ENCODE results near the gene POTEH. TPM values are rescaled to one million over a fixed set of nuclear protein-coding genes. Genes with fewer than 3 reads are reported as not detected.
"Not testable (repeated sequence)": the region's sequence is repeated elsewhere in the genome, so short reads cannot be mapped to it uniquely, and the experiment has no call there.

POTEH gene
- total RNA-seq, 3 donors from 2014 or later = not detected

- not testable (repeated sequence) for H3K36me3 Mint-ChIP-seq (ENCODE audit: insufficient read depth); DNase-seq; ATAC-seq; H3K9me3 Mint-ChIP-seq; H3K4me1 Mint-ChIP-seq (ENCODE audit: low read depth); H3K27me3 Mint-ChIP-seq (ENCODE audit: low read depth); H3K4me3 Mint-ChIP-seq
Observed at GRCh38 chr22:15689012-15689748, 646 bp upstream of the POTEH start.

- H3K36me3 Mint-ChIP-seq (ENCODE audit: insufficient read depth); DNase-seq; H3K27me3 Mint-ChIP-seq (ENCODE audit: low read depth); ATAC-seq; H3K4me3 Mint-ChIP-seq; H3K4me1 Mint-ChIP-seq (ENCODE audit: low read depth); H3K9me3 Mint-ChIP-seq: not testable (repeated sequence)
Observed at GRCh38 chr22:15713600-15713999, 23.8 kb downstream of the POTEH start.

- not testable (repeated sequence) for H3K4me1 Mint-ChIP-seq (ENCODE audit: low read depth); H3K9me3 Mint-ChIP-seq; ATAC-seq; DNase-seq; H3K36me3 Mint-ChIP-seq (ENCODE audit: insufficient read depth); H3K4me3 Mint-ChIP-seq; H3K27me3 Mint-ChIP-seq (ENCODE audit: low read depth)
Observed at GRCh38 chr22:15714125-15714524, 24.3 kb downstream of the POTEH start.

- H3K4me1 Mint-ChIP-seq (ENCODE audit: low read depth); H3K27me3 Mint-ChIP-seq (ENCODE audit: low read depth); H3K36me3 Mint-ChIP-seq (ENCODE audit: insufficient read depth); H3K9me3 Mint-ChIP-seq; ATAC-seq; DNase-seq; H3K4me3 Mint-ChIP-seq: not testable (repeated sequence)
Observed at GRCh38 chr22:15721884-15722283, 32.1 kb downstream of the POTEH start.

- not testable (repeated sequence) for H3K27me3 Mint-ChIP-seq (ENCODE audit: low read depth); H3K4me1 Mint-ChIP-seq (ENCODE audit: low read depth); DNase-seq; H3K4me3 Mint-ChIP-seq; H3K9me3 Mint-ChIP-seq; H3K36me3 Mint-ChIP-seq (ENCODE audit: insufficient read depth)
- peak in 1 of 2 donors; percentile 37 for ATAC-seq
Observed at GRCh38 chr22:15729209-15729917, 39.5 kb downstream of the POTEH start.

GRCh38 chr22:15731023-15731422 lies 41.2 kb downstream of the POTEH start:
- not testable (repeated sequence) for H3K4me1 Mint-ChIP-seq (ENCODE audit: low read depth); ATAC-seq; DNase-seq; H3K27me3 Mint-ChIP-seq (ENCODE audit: low read depth); H3K4me3 Mint-ChIP-seq; H3K36me3 Mint-ChIP-seq (ENCODE audit: insufficient read depth); H3K9me3 Mint-ChIP-seq

- not testable (repeated sequence) for ATAC-seq; H3K9me3 Mint-ChIP-seq; H3K36me3 Mint-ChIP-seq (ENCODE audit: insufficient read depth); DNase-seq; H3K4me3 Mint-ChIP-seq; H3K4me1 Mint-ChIP-seq (ENCODE audit: low read depth); H3K27me3 Mint-ChIP-seq (ENCODE audit: low read depth)
Observed at GRCh38 chr22:15734411-15734810, 44.6 kb downstream of the POTEH start.

GRCh38 chr22:15738157-15738908 lies 48.5 kb downstream of the POTEH start:
- not testable (repeated sequence) for H3K27me3 Mint-ChIP-seq (ENCODE audit: low read depth); H3K4me3 Mint-ChIP-seq; H3K36me3 Mint-ChIP-seq (ENCODE audit: insufficient read depth); DNase-seq; H3K9me3 Mint-ChIP-seq; H3K4me1 Mint-ChIP-seq (ENCODE audit: low read depth)
- ATAC-seq = peak in 1 of 2 donors; percentile 30

GRCh38 chr22:15738909-15739391 lies 49.1 kb downstream of the POTEH start:
- not testable (repeated sequence) for H3K4me3 Mint-ChIP-seq; H3K27me3 Mint-ChIP-seq (ENCODE audit: low read depth); H3K36me3 Mint-ChIP-seq (ENCODE audit: insufficient read depth); DNase-seq; H3K9me3 Mint-ChIP-seq; H3K4me1 Mint-ChIP-seq (ENCODE audit: low read depth)
- peak in 1 of 2 donors; percentile 51 for ATAC-seq

GRCh38 chr22:15747636-15748323 lies 58.0 kb downstream of the POTEH start:
- H3K36me3 Mint-ChIP-seq (ENCODE audit: insufficient read depth); H3K9me3 Mint-ChIP-seq; H3K4me3 Mint-ChIP-seq; H3K27me3 Mint-ChIP-seq (ENCODE audit: low read depth); ATAC-seq; DNase-seq; H3K4me1 Mint-ChIP-seq (ENCODE audit: low read depth): not testable (repeated sequence)

GRCh38 chr22:15749181-15749970 lies 59.5 kb downstream of the POTEH start:
- not testable (repeated sequence) for H3K4me3 Mint-ChIP-seq; H3K27me3 Mint-ChIP-seq (ENCODE audit: low read depth); H3K36me3 Mint-ChIP-seq (ENCODE audit: insufficient read depth); ATAC-seq; H3K4me1 Mint-ChIP-seq (ENCODE audit: low read depth); H3K9me3 Mint-ChIP-seq
- peak; percentile 4 for DNase-seq

GRCh38 chr22:15759443-15760097 lies 69.7 kb downstream of the POTEH start:
- not testable (repeated sequence) for DNase-seq; H3K4me3 Mint-ChIP-seq; H3K27me3 Mint-ChIP-seq (ENCODE audit: low read depth); H3K9me3 Mint-ChIP-seq; H3K36me3 Mint-ChIP-seq (ENCODE audit: insufficient read depth); ATAC-seq; H3K4me1 Mint-ChIP-seq (ENCODE audit: low read depth)
